ENCODE measurements around the gene DZIP1. TPM values are rescaled to one million over a fixed set of nuclear protein-coding genes. Genes with fewer than 3 reads are reported as not detected.

The DZIP1 gene
- total and polyA plus RNA-seq, 10 donors, result 2.9 to 8.5 (median 5.2) TPM

DNA sequence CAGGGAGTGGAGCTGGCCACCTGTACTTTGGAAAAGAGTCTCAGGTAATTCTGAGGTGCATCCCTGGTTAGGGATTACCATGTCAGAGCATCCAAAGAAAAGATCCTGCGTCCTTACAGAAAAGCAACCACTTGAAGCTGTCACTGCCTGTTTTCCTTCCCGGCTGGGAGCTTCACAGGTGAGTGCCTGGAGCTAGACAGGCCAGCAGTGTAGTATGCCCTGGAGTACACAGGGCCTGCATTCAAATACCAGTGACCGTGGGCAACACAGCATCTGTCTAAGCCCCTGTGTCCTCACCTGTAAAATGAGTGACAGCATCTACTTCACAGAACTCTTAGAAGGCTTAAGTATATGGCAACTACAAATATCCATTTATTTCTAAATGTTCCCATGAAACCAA lies 29.0 kb downstream of the DZIP1 start:
- TF ChIP-seq POLR2A (IDR thresholded peaks at IDR 0.05) (no peak), POLR2AphosphoS5 (IDR thresholded peaks at IDR 0.05) (no peak)
- TF ChIP-seq, protein P1, sequence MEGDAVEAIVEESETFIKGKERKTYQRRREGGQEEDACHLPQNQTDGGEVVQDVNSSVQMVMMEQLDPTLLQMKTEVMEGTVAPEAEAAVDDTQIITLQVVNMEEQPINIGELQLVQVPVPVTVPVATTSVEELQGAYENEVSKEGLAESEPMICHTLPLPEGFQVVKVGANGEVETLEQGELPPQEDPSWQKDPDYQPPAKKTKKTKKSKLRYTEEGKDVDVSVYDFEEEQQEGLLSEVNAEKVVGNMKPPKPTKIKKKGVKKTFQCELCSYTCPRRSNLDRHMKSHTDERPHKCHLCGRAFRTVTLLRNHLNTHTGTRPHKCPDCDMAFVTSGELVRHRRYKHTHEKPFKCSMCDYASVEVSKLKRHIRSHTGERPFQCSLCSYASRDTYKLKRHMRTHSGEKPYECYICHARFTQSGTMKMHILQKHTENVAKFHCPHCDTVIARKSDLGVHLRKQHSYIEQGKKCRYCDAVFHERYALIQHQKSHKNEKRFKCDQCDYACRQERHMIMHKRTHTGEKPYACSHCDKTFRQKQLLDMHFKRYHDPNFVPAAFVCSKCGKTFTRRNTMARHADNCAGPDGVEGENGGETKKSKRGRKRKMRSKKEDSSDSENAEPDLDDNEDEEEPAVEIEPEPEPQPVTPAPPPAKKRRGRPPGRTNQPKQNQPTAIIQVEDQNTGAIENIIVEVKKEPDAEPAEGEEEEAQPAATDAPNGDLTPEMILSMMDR (IDR thresholded peaks at IDR 0.05 in 8 of 11, conservative IDR thresholded peaks at IDR 0.05 in 3 of 11), result no peak
- no peaks in the 10 kb centered on the region for H3K27me3 ChIP-seq (replicated peaks in 1 of 7)
- H3K36me3 ChIP-seq, result no peaks in the 10 kb centered on the region
- DNase-seq, result no peak
- 86 to 94% (median 91%) methylated on average over 3 of the region's 3 CpGs for WGBS, 5 donors
- no peak overlapping the region for H3K4me3 ChIP-seq
- no peaks in the 10 kb centered on the region for H3K9me3 ChIP-seq
- intact Hi-C loops (cut with DNase I; ENCODE audit: low total_unique reads), result no loop called here
- H3K27ac ChIP-seq, result no peak overlapping the region
- no peaks in the 10 kb centered on the region for H3K4me1 ChIP-seq

DNA sequence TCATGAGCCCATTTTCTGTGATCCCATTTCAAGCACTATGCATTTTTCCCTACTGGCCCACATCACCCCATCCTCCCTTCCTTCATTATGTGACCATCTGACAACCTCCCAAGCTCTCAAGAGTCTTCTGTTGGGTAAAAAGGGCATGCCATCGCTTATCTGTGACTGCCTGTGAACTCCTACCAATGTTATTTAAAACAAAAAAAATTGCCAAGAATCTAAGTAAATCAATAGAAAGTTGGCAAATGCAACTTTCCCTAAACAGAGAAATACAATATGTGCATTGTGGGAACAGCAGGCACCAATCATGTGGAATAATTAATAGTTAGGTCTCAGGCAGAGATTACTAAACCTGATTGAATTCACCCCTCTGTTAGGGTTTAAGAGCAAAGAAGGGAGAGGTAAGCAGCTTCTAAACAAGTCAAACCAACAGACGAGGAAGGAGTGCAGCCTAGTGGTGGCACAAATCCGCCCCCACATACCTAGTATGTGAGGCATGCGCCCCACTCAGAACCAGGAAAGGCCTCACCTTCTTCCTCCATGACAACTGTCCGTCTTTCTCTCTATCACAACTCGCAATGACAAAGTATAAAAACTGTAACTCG lies 29.8 kb downstream of the DZIP1 start:
- Histone ChIP-seq H3K4me3 (no peak overlapping the region), H3K9me3 (no peaks in the 10 kb centered on the region), H3K36me3 (no peaks in the 10 kb centered on the region), H3K4me1 (no peaks in the 10 kb centered on the region), H3K27me3 (replicated peaks in 1 of 7) (no peaks in the 10 kb centered on the region), H3K27ac (no peak overlapping the region)
- TF ChIP-seq, protein P1 (IDR thresholded peaks at IDR 0.05 in 8 of 11, conservative IDR thresholded peaks at IDR 0.05 in 3 of 11), result no peak
- no peak for TF ChIP-seq POLR2A (IDR thresholded peaks at IDR 0.05)
- TF ChIP-seq POLR2AphosphoS5 (IDR thresholded peaks at IDR 0.05), result no peak
- no peak for DNase-seq
- intact Hi-C loops (cut with DNase I; ENCODE audit: low total_unique reads), result no loop called here
- WGBS, 5 donors, result 84 to 94% (median 92%) methylated on average over 7 of the region's 7 CpGs

DNA sequence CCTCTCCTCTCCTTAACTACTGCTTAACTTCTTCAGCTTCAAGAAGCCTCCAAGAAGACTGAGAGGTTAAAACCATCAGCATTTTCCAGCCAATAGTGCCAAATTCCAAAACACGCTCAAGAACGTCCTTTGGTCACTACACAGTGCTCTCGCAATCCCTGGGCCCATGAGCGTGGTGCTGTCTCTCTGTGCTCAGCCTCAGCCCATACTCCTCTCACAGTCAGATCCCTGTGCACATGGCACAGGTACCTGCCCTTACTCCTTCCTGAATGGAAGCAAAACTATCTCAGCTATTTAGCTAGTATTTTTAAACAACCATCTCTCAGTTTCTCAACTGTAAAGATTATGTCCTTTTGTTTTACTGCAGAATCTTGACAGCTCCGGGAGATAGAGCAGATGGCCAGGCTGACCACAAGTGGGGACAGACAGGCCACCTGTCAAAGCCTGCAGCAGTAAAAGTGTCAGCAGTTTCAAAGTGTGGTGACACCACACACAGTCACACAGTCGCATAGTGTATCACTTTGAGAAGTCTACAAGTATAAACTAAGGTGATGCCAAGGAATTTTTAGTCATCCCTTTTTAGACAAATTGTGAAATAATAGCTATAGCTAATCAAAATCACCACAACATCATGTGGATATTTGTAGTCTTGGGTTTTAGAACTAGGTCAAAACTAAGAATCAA lies 35.7 kb downstream of the DZIP1 start:
- Histone ChIP-seq H3K4me1 (no peaks in the 10 kb centered on the region), H3K4me3 (no peak overlapping the region), H3K27me3 (replicated peaks in 1 of 7) (peaks cover 0 to 1% (median 0%) of the 10 kb centered on the region in 7 donors), H3K27ac (no peak overlapping the region), H3K36me3 (no peaks in the 10 kb centered on the region), H3K9me3 (no peaks in the 10 kb centered on the region)
- TF ChIP-seq POLR2AphosphoS5 (IDR thresholded peaks at IDR 0.05), result no peak
- TF ChIP-seq, protein P1 (IDR thresholded peaks at IDR 0.05 in 8 of 11, conservative IDR thresholded peaks at IDR 0.05 in 3 of 11), result no peak
- TF ChIP-seq POLR2A (IDR thresholded peaks at IDR 0.05), result no peak
- DNase-seq, result no peak
- WGBS, 5 donors, result 66 to 76% (median 71%) methylated on average over 6 of the region's 6 CpGs
- intact Hi-C loops (cut with DNase I; ENCODE audit: low total_unique reads), result no loop called here

DNA sequence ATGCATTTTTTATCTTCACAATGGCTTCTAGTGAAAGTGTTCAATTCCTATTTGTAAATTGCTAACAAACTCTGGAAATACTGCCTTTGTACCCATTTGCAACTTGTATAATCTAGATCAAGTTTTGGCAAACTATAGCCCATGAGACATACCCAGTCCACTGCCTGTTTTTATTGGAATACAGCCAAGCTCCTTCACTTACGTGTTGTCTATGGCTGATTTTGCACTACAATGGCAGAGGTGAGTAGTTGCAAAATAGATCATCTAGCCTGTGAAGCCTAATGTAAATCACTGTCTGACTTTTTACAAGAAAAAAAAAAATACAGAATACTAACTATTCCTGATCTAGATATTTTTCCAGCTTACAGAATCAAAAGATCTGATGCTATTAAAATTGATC lies 37.1 kb downstream of the DZIP1 start:
- TF ChIP-seq, protein P1 (IDR thresholded peaks at IDR 0.05 in 8 of 11, conservative IDR thresholded peaks at IDR 0.05 in 3 of 11), result no peak
- no peak for TF ChIP-seq POLR2AphosphoS5 (IDR thresholded peaks at IDR 0.05)
- TF ChIP-seq POLR2A (IDR thresholded peaks at IDR 0.05), result no peak
- H3K4me3 ChIP-seq, result no peak overlapping the region
- peaks cover 0 to 5% (median 0%) of the 10 kb centered on the region in 7 donors for H3K27me3 ChIP-seq (replicated peaks in 1 of 7)
- WGBS, 5 donors, result 62 to 68% (median 67%) methylated on average over 1 of the region's 1 CpG
- H3K4me1 ChIP-seq, result no peaks in the 10 kb centered on the region
- H3K27ac ChIP-seq, result no peak overlapping the region
- H3K36me3 ChIP-seq, result no peaks in the 10 kb centered on the region
- H3K9me3 ChIP-seq, result no peaks in the 10 kb centered on the region
- intact Hi-C loops (cut with DNase I; ENCODE audit: low total_unique reads), result no loop called here
- no peak for DNase-seq
